BJ (cell line): Measurements from ENCODE around the gene LRPAP1. TPM values are rescaled to one million over a fixed set of nuclear protein-coding genes. Genes with fewer than 3 reads are reported as not detected.

Source experiments
- CTCF ChIA-PET: fragments of 350-600 bp; formaldehyde crosslinking; extraction: SDS; loops from one replicate; lab custom pipeline; 2021; ENCODE audit warnings: antibody characterized with exemption, inconsistent platforms; lab: Yijun Ruan, JAX
- POLR2A ChIA-PET: fragments of 300-600 bp; sonication (Branson Sonifier 250); formaldehyde crosslinking; extraction: SDS; loops from one replicate; lab custom pipeline; 2021; ENCODE audit warnings: antibody characterized with exemption; lab: Charles Lee
- DNase-seq: peaks from one replicate; pipeline ENCODE4 v3.0.0-alpha.2; 2011; ENCODE audit warnings: low read depth
- H3K27me3 ChIP-seq: 2 replicates; pipeline ENCODE4 v1.6.0; 2011; ENCODE audit warnings: low read length; ENCODE audit not compliant: control insufficient read depth, insufficient read depth
- H3K36me3 ChIP-seq: 2 replicates; pipeline ENCODE4 v1.5.1; 2011; ENCODE audit warnings: low read length; ENCODE audit not compliant: control insufficient read depth, insufficient read depth
- H3K4me3 ChIP-seq: 2 replicates; pipeline ENCODE4 v1.5.1; 2011; ENCODE audit warnings: low read depth, mild to moderate bottlenecking, control low read depth, low read length
- CTCF ChIP-seq: IDR thresholded peaks from 2 replicates; pipeline ENCODE4 v1.5.1; 2011; ENCODE audit warnings: low read depth, mild to moderate bottlenecking, control low read depth, inconsistent platforms, low read length, moderate library complexity; ENCODE audit not compliant: insufficient read depth
- polyA plus RNA-seq: library from polyadenylated mRNA; depleted of rRNA; stranded (reverse); fragments of >200 nt; gene quantifications from 2 replicates; pipeline ENCODE4 v1.2.3, GENCODE V29; 2011

LRPAP1 gene
- polyA plus RNA-seq, 1 experiment = 275 TPM

- Histone ChIP-seq H3K36me3 (no peaks in the 10 kb centered on the region), H3K4me3 (no peak overlapping the region), H3K27me3 (peaks cover 19% of the 10 kb centered on the region)
- ChIA-PET CTCF (interaction anchor here (0.6 to 2.2 kb wide), 3 partner anchors 8 to 14 kb away, joined by 3 to 10 read pairs (median 3); no protein-coding TSS in a partner anchor), POLR2A (no interaction called here)
- DNase-seq = no peak
- no peak for TF ChIP-seq CTCF
These were observed 65.3 kb downstream of the LRPAP1 start for GRCh38 chr4:3466691-3467600.

GRCh38 chr4:3465698-3466671 lies 66.2 kb downstream of the LRPAP1 start:
- no peak for DNase-seq
- peak; percentile 40; the same call in 1 of the 2 replicates for TF ChIP-seq CTCF
- Histone ChIP-seq H3K4me3 (no peak overlapping the region), H3K36me3 (no peaks in the 10 kb centered on the region), H3K27me3 (peaks cover 23% of the 10 kb centered on the region)
- ChIA-PET POLR2A (no interaction called here), CTCF (interaction anchor here (0.8 to 2.2 kb wide), 2 partner anchors 14 to 15 kb away, joined by 3 to 10 read pairs; no protein-coding TSS in a partner anchor)

- no peak for DNase-seq
- ChIA-PET POLR2A (no interaction called here), CTCF (interaction anchor here (1.1 to 2.2 kb wide), 3 partner anchors 15 to 21 kb away, joined by 3 to 10 read pairs (median 5); no protein-coding TSS in a partner anchor)
- H3K36me3 ChIP-seq = no peaks in the 10 kb centered on the region
- peaks cover 28% of the 10 kb centered on the region for H3K27me3 ChIP-seq
- H3K4me3 ChIP-seq = no peak overlapping the region
- TF ChIP-seq CTCF = no peak
These were observed 67.1 kb downstream of the LRPAP1 start for GRCh38 chr4:3464911-3465697.

GRCh38 chr4:3464349-3464905 lies 67.8 kb downstream of the LRPAP1 start:
- peaks cover 28% of the 10 kb centered on the region for H3K27me3 ChIP-seq
- H3K36me3 ChIP-seq = no peaks in the 10 kb centered on the region
- no peak for TF ChIP-seq CTCF
- ChIA-PET CTCF (interaction anchor here (1.1 to 1.4 kb wide), 2 partner anchors 17 to 21 kb away, joined by 3 to 5 read pairs; no protein-coding TSS in a partner anchor), POLR2A (no interaction called here)
- H3K4me3 ChIP-seq = no peak overlapping the region
- no peak for DNase-seq
